HFF-Myc (cell line): ENCODE data around the gene CRYBG2.

Experiments used
- DNase-seq: peaks from one replicate; pipeline ENCODE4 v3.0.0-alpha.2; 2011; ENCODE audit warnings: low read depth; ENCODE audit errors: extremely low read depth
- H3K4me3 ChIP-seq: replicated peaks from 2 replicates; pipeline ENCODE4 v1.5.1; 2011; ENCODE audit warnings: low read depth, mild to moderate bottlenecking, control low read depth, low read length
- CTCF ChIP-seq: IDR thresholded peaks from 2 replicates; pipeline ENCODE4 v1.5.1; 2012; ENCODE audit warnings: mild to moderate bottlenecking, low read depth, low read length, control low read depth; ENCODE audit errors: missing control alignments

The CRYBG2 gene

DNA sequence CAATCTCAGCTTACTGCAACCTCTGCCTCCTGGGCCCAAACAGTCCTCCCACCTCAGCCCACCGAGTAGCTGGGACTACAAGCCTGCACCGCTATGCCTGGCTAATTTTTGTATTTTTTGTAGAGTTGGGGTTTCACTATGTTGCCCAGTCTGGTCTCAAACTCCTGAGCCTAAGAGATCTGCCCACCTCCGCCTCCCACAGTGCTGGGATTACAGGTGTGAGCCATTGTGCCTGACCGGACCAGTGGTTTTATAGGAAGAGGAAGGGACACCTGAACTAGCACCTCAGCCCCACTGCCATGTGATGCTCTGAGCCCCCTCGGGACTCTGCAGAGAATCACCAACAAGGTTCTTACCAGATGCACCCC lies 4.1 kb downstream of the CRYBG2 start:
- no peak overlapping the region for H3K4me3 ChIP-seq
- no peak for DNase-seq
- TF ChIP-seq CTCF = no peak

DNA sequence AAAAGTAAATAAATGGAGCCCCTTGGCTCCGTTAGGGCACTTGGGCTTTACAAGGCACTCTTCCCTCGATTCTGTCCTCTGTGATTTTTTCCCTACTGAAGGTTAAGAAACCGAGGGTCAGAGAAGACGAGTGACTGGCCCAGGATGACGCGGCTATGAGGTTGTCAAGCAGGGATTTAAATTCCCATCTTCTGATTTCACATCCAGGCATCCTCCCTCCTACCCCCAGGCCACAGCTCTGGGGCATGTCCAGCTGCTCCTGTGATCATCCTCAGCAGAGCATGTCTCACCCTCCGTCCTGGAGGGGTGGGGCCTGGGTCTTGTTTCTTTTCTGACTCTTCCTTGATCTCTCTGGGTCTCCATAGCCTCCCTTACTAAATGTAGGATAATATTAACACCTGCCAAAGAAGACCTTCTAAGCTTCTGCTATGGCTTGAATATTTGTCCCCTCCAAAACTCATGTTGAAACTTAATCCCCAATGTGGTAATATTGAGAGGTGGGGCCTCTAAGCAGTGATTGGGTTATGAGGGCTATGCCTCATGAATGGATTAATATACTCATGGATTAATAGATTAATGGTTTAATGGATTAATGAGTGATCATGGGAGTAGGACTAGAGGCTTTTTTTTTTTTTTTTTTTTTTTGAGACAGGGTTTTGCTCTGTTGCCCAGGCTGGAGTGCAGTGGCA lies 4.6 kb downstream of the CRYBG2 start:
- no peak for TF ChIP-seq CTCF
- H3K4me3 ChIP-seq = no peak overlapping the region
- no peak for DNase-seq

DNA sequence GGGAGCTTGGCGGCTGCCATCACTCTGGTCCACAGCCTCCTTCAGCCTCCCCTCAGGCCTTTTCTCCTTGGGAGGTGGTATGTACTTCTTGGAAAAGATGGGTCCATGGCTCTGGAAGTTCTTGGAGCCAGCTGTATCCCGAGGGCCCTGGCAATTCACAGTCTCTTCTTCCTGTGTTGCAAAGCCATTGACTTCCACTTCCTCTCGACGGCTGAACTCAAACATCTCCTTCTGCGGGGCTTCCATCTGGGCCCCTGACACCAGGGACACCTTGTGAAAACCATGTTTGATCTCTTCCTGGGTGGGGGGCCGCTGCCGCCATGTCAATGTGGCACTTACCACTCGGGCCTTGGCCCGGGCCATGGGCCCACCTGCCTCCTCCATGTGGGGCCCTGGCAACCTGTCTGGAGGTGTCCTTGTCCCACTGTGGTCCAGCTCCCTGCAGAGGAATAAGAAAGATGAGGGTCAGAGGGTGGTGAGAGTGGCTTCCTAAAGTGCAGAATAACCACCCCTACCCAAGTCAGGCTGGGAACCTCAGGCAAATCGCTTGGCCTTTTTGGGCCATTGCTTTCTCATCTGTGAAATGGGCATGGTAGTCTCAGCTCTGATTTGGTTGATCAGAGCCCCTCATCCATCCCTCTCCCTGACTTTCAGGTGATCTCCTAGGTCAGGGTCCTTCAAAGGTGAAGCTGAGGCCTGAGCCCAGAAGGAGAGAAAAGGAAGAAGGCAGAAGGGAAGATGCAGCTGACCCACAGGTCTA lies 7.5 kb downstream of the CRYBG2 start:
- no peak for TF ChIP-seq CTCF
- no peak for DNase-seq
- H3K4me3 ChIP-seq = no peak overlapping the region

- H3K4me3 ChIP-seq = no peak overlapping the region
- TF ChIP-seq CTCF = no peak
- DNase-seq = no peak
Measured at GRCh38 chr1:26345718-26346117, 8.2 kb downstream of the CRYBG2 start.

- no peak overlapping the region for H3K4me3 ChIP-seq
- DNase-seq = no peak
- no peak for TF ChIP-seq CTCF
Measured at GRCh38 chr1:26344147-26344920, 9.6 kb downstream of the CRYBG2 start.

DNA sequence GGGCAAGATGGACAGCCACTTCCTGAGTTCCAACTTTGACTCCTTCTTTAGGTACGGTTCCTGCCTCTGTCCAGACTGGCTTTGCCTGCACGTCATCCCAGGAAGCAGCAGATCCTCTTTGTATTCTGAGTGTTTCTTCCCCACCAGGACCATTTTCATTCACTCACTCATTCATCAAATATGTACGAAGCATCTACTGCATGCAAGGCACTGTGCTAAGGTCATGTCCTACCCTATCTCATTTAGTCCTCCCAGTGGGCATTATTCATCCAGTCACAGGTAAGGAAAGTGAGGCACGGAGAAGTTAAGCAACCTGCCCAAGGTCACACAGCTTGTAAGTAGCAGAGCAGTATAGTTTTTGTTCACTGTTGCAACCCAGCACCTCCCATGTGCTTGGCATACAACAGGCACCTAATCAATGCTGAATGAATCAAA lies 13.9 kb downstream of the CRYBG2 start:
- TF ChIP-seq CTCF = no peak
- no peak overlapping the region for H3K4me3 ChIP-seq

More for the DNA sequence above, 13.9 kb downstream of the CRYBG2 start:
- DNase-seq = no peak
